SIG-M5 treated with dmso at 0.1 percent for 504 hours (cell line): ENCODE data around the gene RAD51D.
"Not testable (repeated sequence)": the region's sequence is repeated elsewhere in the genome, so short reads cannot be mapped to it uniquely, and the experiment has no call there.

Experiments
- DNase-seq: peaks from one replicate; lab custom pipeline; 2025; ENCODE audit not compliant: unreplicated experiment; lab: John Stamatoyannopoulos, UW

RAD51D gene

DNA sequence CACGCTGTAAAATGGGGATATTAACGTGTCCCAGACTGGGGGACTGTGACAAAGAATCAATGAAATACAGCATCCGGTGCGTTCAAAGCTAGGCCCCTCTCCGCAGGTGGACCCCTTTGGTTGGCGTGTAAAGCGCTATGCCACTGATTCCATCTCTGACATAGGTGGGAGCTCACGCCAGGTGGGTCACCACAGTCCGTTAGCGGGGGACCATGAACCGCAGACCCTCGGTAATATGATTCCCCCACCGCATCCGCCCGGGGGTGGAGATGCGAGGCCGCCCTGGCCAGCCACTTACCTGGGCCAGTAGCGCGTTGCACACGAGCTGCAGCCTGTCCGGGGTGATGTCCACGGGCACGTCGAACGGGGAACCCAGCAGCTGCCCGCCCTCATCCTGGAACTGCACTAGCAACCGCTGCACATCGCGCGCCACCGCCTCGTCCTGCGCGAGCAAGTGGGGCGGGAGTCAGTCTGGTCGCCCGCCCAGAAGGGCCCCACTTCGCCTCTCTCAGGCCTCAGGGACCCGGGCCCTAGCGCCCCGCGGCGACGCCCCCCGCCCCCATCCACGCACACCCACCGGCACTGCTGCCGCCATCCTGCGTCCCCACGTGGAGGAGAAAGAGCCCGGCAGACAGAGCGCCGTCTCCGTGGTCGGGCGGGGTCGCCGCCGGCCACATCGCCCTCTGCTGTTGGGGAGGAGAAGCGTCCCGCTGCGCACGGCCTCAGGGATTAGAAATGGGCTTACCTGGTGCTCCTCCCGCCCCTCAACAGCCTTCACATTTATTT is 22.2 kb upstream of the RAD51D start, which contains the start of gene NLE1:
NLE1 (minus strand) TSS at position 623 of the 786 bp plus-strand sequence; CDS start at position 595, 28 bp downstream.
- DNase-seq: peak; percentile 75

GRCh38 chr17:35138218-35138617 is 18.6 kb upstream of the RAD51D start:
- no peak for DNase-seq

GRCh38 chr17:35135322-35135721 is 15.7 kb upstream of the RAD51D start:
- DNase-seq: no peak

GRCh38 chr17:35132816-35133550 is 13.3 kb upstream of the RAD51D start:
- DNase-seq: no peak

GRCh38 chr17:35132099-35132498 is 12.4 kb upstream of the RAD51D start:
- no peak for DNase-seq

GRCh38 chr17:35130392-35130791 is 10.7 kb upstream of the RAD51D start:
- no peak for DNase-seq

DNA sequence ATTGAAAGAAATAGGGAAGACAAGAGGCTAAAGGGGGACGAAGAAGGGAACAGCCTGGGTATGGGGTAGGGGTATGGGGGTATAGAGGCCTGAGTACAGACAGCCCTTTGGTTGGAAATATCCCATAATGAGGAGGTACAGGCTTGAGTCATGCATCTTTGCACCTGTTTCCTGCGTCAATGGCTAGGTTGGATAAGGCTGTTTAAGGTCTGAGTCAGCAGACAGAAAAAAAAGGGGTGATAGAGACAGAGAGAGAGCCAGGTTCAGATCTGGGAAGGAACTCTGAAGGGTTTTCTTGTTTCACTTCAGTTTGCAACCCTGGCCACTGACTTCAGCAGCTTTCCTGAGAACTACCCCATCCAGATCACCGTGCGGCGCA is 10.3 kb upstream of the RAD51D start:
- DNase-seq: no peak

DNA sequence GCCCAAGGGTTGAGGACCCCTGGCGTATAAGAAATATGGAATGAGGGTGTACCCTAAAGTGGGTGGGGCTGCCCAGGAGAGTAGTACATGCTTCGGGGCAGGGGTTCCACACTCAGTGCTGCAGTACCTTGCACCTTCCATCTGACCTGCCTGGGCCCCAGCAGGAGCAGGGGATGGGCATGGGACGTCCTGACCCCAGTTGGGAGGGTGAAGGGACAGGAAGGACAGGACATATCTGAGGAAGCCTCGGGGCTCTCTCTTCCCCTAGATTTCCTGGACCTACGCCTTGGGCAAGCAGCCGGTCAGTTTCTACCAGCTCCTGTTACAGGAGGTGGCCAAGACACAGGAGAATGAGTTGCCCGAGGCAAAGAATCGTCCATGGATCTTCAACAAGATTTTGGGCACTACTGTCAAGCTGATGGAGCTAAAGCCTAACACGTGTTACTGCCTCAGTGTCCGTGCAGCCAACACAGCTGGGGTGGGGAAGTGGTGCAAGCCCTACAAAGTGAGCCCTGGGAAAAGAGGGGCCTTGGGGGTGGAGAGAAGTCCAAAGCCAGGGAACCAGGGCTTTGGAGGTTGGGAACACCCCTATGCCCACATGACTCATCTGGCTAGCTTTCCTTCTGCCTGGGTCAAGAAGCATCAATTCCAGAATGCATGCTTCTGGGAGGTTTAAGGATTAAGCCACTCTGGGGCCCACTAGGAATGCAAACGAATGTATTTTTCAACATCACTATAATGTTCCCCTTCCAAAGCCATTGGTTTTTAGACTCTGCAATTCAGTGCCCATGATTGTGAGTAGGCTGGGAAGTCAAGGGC is 9.7 kb upstream of the RAD51D start:
- no peak for DNase-seq

- no peak for DNase-seq
Measured at GRCh38 chr17:35127751-35128514, 8.3 kb upstream of the RAD51D start.

DNA sequence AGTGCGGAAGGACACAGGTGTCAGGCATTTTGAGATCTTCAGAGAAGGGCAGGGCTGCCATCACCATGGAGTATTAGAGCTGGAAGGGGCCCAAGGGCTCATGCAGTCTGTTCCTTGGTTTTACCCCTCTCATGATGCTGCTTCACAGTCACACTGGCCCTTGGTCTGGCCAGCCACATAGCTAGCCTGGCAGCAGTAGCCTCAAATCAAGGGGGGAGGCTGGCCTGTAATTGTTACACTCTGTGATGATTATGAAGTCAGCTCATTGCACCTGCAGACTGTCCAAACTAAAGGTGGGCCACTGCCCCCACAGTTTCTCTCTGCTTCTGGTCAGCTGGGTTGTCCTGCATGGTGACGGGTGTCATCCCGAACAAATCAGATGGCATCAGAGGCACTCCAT is 1.7 kb upstream of the RAD51D start, which contains the start of gene FNDC8:
FNDC8 (plus strand) TSS at position 301 of the 400 bp plus-strand sequence; CDS start at position 380, 79 bp downstream.
- no peak for DNase-seq

DNA sequence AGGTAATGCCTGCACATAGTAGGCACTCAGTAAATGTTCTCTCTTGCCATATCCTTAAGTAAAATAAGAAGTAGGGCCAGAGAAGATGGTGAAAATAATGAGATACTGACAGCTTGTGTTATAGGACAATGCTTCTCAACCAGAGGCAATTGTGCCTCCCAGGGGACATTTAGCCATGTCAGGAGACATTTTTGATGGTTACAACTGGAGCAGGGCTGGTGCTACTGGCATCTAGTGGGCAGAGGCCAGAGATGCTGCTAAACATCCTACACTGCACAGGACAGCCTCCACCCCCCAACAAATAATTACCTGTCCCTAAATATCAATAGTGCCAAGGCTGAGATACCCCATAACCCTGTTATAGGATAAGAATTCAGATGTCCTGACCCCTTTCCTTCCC is 1.7 kb downstream of the RAD51D start:
- peak; percentile 41 for DNase-seq

GRCh38 chr17:35116845-35117244 is 2.8 kb downstream of the RAD51D start:
- no peak for DNase-seq

DNA sequence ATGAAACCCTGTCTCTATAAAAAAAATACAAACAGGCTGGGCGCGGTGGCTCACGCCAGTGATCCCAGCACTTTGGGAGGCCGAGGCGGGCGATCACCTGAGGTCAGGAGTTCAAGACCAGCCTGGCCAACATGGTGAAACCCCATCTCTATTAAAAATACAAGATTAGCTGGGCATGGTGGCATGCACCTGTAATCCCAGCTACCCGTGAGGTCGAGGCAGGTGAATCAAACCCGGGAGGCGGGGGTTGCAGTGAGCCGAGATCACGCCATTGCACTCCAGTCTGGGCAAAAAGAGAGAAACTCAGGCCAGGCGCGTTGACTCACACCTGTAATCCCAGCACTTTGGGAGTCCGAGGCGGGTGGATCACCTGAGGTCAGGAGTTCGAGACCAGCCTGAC is 8.9 kb downstream of the RAD51D start:
- DNase-seq: not testable (repeated sequence)

- no peak for DNase-seq
Measured at GRCh38 chr17:35104844-35105450, 14.7 kb downstream of the RAD51D start.

- no peak for DNase-seq
Measured at GRCh38 chr17:35103271-35103670, 16.4 kb downstream of the RAD51D start.

DNA sequence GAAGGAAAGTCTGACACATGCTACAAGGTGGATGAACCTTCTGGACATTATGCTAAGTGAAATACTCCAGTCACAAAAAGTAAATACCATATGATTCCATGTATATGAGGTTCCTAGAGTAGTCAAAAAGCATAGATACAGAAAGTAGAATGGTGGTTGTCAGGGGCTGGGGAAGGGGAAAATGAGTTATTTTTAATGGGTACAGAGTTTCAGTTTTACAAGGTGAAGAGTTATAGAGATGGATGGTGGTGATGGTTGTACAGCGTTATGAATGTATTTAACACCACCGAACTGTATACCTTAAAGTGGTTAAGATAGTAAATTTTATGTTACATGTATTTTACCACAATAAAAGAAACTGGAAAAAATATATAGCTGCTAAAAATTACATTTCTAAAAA is 17.9 kb downstream of the RAD51D start:
- DNase-seq: no peak

- no peak for DNase-seq
Measured at GRCh38 chr17:35101036-35101435, 18.6 kb downstream of the RAD51D start.

DNA sequence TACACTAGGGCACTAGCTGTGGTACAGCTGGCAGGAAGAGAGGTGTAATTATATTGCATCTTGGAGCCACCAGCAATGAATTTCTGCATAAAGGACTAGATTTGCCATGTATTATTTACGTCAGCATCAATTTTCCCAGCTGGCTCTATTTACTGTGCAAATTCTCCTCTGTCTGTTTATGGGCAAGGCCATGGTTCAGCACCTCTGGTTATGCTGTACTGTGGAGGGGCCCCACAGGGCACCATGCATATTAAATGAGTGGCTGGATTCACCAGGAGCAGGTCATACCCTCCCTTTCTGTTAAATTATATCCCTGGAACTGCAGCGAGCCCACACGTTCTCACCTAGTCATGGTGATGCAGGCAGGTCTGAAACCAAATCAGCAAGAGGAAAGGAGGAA is 19.8 kb downstream of the RAD51D start:
- DNase-seq: no peak

DNA sequence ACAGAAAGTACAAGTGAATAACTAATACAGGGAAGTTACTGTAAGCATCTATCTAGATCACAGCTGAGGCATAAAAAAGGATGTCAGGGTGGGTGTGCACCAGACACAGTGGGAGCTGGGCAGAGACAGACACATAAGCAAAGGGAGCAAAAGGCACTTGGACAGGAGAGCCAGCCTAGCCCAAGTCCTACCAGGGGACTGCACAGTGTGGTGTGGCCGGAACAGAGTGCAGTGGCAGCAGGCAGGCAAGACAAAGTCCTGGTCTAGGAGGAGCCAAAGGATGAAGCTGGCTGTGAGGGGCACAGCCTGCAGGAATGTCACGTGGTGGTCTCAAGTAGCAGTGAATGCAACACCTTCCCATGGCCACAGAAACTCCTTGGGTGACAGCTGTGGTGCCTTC is 21.9 kb downstream of the RAD51D start:
- no peak for DNase-seq

DNA sequence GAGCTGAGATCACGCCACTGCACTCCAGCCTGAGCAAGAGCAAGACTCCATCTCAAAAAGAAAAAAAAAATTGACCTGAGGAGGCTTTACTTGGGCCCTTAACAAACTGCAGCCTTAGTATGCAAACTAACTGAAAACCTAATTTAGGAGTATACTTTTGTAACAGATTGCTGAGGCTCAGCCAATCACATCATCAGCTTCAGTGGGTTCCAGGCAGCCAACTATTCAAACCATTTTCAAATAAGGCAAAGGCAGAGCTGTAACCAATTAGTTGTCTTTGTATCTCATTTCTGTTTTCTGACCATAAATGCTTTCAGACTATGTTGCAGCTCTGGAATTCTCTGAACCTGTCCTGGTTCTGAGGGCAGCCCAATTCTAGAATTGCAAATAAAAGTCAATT is 23.9 kb downstream of the RAD51D start:
- no peak for DNase-seq
